HG02884 (cell line): Measurements from ENCODE around the gene TLE3.
A peak's percentile ranks its signal among the peaks of the same experiment; 100 is the strongest.

Experiments
- ATAC-seq: cut with Tn5 transposase; IDR thresholded peaks from one replicate; pipeline ENCODE4 v1.9.1; 2021; ENCODE audit warnings: mild to moderate bottlenecking, moderate library complexity; ENCODE audit not compliant: unreplicated experiment

Gene TLE3

DNA sequence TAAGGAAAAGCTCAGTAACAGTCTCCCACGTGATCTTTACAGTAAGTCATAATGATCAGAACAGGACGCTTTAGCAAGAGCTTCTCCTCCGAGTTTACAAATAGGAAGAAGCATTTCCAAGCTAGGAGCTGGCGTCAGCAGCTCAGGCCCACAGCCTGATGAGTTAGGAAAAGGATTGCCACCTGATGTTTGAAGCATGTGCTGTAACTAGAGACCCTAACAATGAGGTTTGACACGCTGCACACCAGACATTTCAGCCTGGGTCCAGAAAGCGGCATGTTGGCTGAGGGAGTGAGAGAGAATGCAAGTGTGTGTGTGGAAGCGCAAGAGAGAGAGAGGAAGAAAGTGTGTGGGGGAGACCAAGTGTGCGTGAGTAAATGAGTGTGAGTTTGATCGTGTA lies 47.3 kb downstream of the TLE3 start:
- ATAC-seq, result no peak

DNA sequence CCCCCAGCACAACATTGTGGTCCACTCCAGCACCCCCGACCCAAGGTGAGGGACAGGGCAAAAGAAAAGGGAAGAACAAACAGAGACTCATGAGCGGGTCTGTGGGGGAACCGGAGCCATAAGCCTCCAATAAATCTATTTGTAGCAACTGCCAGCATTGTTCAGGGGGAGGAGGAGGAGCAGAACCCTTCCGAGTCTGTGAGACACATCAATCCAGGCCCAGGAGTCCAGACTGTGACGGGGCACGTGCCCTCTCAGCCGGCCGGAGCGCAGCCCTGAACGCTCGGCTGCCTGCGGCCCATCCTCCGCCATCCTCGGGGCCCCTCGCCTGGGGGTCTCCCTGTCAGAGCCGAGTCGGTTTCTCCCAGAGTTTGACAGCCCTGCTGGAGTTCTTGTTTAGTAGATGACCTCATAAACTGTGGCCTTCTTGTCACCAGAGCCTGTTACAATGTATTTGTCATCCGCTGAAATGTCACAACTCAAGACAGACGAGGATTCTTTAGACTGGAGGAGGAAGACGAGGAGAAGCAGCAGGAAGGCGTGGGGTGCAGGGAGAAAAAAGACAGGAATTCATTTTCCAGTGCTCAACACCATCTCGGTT lies 47.9 kb downstream of the TLE3 start:
- no peak for ATAC-seq

DNA sequence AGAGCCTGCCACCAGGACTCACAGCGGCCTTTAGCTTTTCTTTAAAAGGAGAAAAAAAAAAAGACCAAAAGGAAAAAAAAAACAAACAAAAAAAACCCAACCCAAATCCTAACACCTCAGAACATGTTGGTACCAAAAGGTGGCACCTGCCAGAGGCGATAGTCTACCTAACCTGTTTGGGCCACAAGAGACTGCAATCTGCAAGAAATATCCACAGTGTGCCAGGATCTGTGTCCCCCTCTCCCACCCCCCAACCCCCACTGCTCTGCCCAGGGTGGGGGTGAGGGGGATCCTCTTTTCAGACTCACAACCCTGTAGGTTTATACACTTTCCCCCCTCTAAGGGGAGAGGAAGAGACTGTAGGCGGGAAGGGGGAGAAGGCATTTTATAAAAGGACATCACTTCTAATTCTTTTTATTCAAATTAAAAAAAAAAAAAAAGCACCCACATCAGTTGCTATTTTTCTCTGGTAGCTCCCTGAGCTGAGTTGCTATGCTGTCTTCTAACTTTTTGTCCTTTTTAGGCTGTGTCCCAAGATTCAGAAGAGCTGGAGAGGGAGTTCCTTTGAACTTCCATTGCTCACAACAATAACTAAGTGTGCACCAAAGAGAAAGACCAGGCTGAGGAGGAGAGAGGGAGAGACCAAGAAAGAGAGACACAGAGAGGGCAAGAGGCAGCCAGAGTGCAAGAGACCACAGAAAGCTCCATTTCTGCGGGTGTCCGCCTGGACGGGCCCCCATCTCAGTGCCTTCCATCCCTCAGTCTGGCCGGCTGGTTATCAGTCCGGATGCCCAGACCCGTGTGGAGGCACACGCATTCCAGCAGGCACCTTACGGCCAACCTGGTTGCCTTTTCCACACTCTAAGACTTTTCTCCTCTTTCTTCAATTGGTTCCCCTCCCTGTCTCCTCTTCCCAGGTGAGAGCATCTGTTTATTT lies 48.9 kb downstream of the TLE3 start:
- no peak for ATAC-seq

DNA sequence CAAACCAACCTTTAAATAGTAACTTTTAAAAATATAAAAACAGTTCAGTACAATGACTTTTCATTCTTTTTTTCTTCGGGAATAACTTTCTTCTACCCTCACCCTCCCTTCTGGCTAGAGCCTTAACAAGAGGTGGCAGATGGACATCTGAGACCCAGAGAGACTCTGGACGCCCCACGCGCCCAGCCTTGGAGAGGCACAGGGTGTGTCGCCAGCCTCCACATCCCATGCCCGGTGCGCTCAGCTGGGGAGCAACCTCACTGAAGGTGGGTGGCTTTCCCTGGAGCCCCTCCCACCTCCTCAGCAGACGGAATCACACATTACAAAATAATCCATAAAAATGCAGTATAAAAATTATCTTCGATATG lies 49.5 kb downstream of the TLE3 start:
- no peak for ATAC-seq

DNA sequence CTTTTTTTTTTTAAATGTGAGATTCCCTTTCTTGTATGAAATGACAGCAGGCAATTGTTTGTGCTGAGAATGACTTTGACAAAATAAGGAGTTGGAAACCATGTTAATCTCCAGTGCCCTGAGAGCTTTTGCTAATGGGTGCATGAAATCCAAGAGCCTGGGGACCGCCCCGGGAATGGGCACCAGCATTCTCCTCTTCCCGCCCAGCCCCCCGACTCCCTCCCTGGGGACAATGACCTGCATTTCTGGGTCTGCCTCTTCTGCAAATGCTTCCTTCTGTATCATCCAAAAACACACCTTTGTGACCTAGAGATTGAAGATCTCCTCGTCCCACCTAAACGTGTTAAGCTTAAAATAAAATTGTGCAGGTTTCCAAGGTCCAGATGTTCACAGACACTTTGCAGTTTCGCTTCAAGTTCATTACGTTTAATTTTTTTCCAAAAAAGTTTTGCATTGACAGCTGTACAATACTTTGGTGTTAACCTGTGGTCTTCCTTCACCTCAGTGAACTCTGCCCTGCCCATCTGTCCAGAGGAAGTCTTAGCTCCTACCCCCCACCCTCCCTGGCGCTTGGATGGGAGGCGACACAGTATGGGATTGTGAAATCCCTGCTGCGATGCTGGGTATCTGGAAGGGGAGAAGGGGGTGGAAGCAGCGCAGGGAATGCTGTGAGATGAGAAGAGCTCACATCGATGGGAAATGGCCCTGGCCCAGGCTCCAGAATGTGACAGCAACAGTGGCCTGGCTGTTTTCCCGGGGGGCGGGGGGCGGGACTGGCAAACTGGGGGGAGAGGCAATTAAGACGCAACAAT lies 50.1 kb downstream of the TLE3 start:
- ATAC-seq, result no peak

DNA sequence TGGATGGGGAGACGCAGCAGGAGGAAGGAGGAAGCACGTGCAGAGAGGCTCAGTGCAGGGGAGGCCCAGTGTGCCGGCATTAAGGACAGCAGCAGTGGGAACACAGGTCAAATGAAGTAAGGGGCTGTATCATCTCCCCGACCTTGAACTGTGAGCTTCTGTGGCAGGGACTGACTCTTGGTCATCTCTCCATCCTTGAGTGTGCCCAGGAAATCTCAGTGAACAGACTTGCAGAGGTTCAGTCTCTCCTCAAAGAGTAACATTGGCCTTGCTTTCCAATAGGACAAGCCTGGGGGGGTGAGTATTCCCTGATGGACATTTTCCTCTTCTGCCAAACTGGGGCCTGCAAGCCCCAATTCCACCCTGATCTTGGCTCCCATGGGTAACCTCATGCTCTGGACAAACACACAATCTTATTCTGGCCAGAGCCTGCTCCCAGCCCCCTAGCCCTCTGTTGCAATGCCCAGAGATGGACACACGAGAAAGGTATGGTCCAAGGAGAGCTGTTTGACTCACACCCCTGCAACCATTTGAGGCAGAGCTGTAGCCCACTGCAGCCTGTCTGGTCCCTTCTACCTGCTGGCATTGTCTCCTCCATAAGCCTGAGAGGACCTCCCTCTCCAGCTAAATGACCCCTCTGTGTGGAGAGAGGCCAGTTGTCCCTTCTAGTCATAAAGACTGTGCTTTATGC lies 50.9 kb downstream of the TLE3 start:
- ATAC-seq, result no peak

DNA sequence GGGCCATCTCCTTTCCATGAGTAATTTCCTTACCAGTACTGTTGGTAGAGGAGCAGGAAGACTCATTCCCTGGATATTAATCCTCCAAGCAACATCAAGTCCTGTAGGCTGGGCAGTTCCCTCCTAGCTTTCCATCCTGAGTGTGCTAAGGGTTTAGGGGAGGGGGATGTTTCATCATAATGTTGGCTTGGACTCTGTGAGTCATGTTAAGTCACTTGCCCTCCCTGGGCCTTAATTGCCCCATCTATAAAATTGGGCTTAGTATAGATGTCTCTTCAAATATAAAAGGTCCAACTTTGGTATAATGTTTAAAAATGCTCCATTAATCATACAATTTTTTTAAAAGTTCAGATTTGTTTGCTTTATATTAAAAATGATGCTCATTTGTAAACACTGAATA lies 52.7 kb downstream of the TLE3 start:
- ATAC-seq, result no peak

DNA sequence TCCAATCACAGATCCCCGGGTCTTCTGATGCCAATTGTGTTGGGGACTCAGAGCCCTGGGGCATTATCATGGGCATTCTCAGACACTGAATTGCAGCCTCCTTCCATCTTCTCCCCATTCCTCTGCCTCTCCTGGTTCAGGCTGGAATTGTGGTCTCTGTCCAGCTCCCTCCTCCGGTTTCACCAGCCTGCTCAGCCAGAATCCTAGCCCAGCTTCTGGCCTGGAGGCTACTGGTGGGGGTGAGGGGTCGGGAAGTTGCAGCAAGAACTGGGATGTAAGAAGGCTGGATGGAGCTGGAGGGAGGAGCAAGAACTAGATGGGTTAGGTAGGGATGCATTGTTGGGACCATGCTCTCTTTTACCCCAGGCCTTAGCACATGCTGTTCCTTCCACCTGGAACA lies 53.5 kb downstream of the TLE3 start:
- no peak for ATAC-seq

DNA sequence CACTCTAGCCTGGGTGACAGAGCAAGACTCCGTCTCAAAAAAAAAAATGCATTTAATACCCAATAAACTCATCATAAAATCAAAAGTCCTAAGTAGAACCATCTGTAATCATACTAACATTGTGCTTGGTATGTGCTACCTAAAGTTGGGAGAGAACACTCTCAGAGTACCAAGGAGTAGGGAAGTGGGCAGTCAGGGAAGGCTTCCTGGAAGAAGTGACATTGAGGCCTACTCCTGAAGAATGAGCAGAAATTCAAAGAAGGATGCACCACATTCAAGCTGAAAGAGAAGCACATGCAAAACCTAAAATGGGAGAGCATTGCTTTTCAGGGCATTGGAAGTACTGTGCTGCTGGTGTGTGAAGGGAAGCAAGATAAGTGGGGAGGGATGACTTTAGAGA lies 54.1 kb downstream of the TLE3 start:
- no peak for ATAC-seq

DNA sequence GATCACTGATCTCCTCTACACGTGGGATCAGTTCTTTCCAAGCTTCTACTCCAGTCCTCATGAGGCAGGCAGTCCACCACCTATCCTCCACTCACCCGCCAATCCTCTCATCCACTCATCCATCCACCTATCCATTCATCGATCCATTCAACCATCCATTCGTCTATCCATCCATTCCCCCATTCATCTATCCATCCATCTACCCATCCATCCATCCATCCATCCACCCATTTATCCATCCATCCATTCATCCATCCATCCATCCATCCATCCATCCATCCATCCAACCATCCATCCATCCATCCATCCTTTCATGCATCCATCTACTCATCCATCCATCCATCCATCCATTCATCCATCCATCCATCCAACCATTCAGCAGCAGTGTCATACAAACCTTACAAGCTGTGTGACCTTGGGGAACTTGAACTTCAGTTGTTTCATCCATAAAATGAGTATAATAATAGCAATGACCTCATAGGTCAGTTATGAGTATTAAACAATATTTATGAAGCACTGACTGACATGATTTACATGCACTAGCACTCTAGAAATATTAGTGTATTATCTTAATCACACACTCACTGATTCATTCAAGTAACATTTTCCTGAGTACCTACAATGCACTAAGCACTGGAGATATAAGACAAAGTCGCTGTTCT lies 55.0 kb downstream of the TLE3 start:
- no peak for ATAC-seq

DNA sequence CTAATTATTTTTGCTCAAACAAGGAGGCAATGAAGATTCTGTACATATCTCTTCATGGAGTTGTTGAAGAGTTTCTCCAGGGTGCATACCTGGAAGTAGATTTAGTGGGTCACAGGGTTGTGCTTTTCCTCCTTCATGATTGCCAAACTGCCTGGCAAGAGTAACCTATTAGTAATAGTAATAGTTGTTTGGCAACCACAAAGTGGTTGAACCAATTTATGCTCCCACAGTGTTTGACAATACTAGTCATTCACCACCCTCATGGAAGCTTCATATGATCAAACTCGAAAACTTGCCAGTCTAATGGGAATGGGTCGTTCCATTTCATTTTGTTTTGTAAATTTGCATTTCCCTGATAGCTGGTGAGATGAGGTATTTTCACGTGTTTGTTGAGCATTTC lies 57.8 kb downstream of the TLE3 start:
- ATAC-seq, result no peak

DNA sequence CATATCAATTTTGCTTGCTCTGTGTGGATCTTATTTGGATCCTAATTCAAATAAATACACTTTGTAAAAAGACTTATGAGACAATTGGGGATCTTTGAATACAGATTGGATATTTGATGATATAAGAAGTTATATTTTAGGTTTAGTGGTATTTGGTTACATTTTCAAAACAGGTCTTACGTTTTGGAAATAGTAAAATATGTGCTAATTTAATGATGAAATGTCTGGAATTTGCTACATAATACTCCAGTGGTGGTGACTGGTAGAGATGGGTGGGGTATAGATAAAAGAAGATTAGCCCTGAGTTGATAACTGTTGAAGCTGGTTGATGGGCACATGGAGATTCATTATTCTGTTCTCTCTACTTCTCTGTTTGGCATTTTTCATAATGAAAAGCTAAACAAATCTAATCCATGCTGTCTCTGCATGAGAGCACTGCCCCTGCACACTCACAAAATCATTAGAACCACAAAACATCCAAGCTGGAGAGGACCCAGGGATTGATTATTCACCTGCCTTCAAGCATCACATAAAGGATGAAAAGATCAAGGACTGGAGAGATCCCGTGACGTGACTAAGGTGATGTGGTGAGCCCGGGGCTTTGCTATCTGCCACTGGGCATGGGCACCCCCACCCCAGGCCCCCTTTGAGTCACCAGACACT lies 58.9 kb downstream of the TLE3 start:
- no peak for ATAC-seq

DNA sequence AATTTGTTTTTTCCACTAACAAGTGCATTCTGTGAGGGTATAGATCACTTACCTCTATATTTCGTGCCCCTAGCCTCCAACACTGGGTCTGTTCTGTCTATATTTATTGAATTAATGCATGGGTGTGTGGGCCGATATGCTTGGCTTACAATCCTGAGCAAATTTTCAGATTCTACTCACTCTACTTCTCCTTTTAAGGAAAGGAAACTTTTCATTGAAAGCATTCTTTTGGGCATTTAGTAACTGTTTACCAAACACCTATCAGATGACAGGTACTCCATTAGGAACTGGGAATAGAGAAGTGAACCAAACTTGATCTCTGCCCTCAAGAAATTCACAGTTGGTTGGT lies 60.5 kb downstream of the TLE3 start:
- no peak for ATAC-seq

DNA sequence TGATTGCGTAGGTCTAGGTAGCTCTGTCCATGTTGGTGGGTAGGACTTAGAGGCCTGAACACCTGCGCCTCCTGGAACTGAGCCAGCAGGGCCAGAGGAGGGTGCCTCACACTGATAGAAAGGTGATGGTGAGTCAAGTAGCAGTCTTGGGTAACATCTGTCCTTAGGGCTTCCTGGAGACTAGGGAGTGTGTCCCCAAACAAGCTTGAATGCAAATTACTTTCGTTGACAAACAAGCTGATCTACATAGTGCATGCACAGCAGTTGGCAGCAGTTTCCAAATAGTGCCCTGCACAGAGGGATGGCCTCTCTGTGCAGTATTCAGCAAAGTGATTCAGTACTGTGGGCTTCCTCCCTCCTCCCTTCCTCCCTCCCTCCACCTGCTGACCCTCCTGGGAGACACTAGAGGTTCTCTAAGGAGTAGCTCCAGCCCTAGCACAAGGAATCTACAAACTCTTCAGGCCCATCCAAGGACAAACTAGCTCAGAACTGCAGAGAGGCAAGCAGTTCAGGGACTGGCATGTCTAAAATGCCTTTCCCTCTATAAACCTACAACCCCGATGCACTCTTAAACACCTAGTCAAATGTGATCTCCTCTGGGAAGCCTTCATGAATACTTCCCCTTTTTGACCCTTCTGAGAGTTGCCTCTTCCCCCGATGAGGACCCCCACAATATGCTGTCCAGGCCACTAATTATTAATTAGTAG lies 61.0 kb downstream of the TLE3 start:
- ATAC-seq, result no peak

DNA sequence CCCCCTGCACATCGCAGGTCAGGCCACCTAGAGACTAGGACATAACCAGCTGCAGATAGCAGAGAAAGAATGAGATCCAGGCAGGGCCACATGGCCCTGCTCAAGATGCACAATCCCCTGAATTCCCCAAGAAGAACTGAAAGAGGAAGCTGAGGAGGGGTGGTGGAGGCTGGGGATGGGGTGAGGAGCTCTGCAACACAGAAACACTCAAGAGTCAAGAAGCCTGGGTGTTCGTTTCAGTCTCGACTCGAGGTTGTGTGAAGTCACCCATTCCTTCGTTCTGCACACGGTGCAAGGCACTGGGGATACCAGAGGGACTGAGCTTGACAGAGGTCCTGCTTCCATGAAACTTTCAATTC lies 62.0 kb downstream of the TLE3 start:
- peak; percentile 52 for ATAC-seq

DNA sequence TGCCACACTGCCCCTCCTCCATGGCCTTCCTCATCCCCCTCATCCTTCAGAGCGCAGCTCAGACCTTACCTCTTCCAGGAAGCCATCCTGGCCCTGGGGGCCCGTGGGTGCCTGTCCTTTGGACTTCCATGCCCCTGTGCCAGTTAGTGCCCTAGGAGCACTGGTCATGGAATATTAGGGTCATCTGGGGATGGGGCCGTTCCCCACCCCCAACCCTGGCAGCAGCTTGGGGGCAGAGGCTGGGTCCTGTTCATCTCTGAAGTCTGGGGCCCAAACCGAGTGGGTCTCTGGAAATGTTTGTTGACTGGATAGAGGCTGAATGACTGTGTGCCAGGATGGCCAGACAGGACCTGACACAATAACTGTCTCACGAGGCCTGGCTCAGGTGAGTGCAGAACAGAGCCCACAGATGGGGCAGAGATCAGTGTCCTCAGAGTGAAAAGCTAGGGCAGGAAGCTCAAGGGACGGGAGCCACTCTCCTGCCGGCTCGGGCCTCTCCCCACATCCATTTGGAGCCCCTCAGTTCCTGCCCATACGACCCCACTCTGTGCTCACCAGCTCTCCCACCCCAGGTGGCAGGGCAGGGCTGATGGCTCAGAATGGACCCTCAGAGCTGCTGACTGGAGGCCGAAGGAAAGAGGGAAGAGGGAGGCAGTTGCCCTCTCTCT lies 62.5 kb downstream of the TLE3 start:
- ATAC-seq, result no peak

DNA sequence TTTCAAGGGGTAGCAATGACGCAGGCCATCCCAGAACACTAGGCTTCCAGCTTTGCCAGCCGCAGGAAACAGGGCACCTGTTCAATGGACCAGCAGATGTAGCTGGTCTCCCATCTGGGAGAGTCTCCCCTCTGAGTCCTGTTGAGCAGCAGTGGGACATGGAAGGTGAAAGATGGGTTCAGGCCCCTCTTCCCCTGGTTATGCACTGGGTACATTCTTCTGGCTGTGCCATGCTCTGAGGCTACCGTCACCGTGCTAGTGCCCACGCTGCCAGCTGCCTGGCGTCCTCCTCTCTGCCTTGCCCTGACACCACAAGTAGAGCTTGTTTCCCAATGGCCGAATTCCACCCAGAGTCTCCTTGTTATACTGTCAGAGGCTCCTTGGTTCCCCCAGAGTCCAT lies 63.1 kb downstream of the TLE3 start:
- ATAC-seq, result no peak

DNA sequence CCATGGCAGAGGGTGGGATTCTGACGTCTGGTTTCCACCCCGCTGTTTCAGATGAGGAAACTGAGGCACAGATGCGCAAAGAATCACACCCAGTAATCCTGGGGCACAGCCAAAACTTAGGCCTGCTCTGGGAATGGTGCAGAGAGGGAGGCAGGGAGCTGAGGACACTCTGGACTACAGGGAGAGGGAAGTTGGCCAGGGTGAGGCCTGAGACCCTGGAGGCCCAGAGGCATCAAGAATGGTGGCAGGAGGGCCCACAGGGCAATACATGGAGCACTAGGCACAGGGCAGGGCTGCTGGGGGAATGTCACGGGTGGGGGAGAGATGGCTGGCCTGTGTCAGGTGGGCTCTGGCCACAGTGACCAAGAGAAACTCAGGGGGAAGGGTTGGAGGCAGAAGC lies 63.6 kb downstream of the TLE3 start:
- no peak for ATAC-seq

DNA sequence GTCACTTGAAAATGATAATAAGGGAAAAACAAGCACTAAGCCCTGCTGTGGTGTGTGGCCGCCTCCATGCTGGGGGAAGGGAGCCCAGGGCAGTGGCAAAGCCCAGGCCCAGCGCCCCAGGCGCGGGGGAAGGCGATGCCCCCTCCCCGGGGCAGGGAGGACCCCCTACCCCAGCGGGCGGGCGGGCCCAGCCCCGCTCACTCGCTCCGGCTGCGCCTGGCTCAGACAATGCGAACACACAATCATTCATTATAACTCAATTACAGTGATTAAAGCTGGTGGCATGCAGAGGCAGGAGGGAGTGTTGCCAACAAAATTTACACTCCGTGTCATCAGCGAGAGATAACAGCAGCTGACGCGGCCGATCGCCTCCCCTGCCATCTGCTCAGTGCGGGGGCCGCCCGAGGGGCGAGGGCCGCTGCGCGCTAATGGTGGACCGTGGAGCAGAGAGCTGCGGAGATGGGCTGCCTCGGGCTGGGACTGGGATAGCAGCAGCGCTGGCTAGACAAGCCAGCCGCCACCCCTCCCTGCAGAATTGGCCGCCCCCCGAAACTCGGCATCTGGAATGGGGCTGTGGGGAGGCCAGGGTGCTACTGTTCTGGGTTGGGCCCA lies 64.1 kb downstream of the TLE3 start:
- no peak for ATAC-seq
